Stimulated activated CD8-positive, alpha-beta memory T cell treated with anti-CD3 and anti-CD28 coated beads, Interleukin-4, amount 100 ng/mL, for 1 hour (primary cell): ENCODE data around the gene TRIM28.
A peak's percentile ranks its signal among the peaks of the same experiment; 100 is the strongest.
"Not testable (repeated sequence)": the region's sequence is repeated elsewhere in the genome, so short reads cannot be mapped to it uniquely, and the experiment has no call there.

Experiments
- DNase-seq, 2 donors: peaks; one replicate each; pipeline ENCODE4 v3.0.0-alpha.2; 2020; ENCODE audit warnings: low read depth in 2 of 2, low spot score in 1 of 2

The TRIM28 gene

GRCh38 chr19:58543826-58544590 is at the start of gene TRIM28:
Gene TRIM28 (plus strand): TSS chr19:58544064. CDS start chr19:58544758, 694 bp downstream.
- DNase-seq = peak; percentile 100

DNA sequence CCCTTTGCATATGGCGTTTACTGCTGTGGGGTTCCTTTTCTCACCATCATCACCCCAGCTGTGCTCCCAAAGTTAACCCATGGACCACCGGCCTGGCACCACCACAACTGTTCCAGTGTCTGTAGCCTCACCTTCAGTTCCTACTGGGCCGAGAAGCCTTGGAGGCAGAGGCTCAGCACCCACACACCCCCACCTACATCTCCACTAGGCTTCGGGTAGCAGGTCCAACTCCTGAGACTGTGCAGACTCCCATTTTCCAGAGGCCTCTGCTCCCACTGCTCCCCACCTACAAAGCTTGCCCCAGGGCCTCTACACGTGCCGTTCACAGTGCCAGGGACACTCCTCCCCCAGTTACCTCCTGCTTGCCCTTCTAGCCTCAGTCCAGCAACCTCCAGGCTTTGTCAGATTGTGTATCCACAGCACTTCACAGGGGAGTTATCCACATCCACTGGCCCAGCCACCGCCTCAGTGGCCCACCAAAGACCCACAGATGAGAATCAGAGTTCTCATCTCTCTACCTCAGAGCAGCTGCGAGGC is 46.2 kb upstream of the TRIM28 start:
- no peak for DNase-seq

GRCh38 chr19:58498316-58499020 is 45.4 kb upstream of the TRIM28 start:
- no peak for DNase-seq

- DNase-seq = peak; percentile 88 to 90
Measured at GRCh38 chr19:58499021-58499927, 44.6 kb upstream of the TRIM28 start.

DNA sequence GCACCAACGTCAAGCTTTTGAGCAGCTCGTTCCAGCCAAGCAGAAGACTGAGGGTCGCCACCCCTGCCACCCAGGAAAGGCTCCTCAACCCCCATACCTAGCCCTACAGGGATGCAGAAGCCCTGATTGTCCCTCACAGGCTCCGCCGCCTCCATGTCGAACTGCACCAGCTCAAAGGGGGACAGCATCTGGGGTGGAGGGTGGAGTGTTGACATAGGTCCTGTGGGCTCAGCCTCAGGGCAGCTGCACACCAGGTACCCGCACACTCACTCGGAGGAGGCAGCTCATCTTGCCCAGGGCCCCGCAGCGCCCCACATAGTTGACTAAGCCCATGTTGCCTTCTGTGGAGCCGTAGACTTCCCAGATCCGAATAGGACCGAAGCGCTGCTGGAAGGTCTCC is 43.6 kb upstream of the TRIM28 start:
- DNase-seq = no peak

- DNase-seq = not testable (repeated sequence)
Measured at GRCh38 chr19:58507602-58508223, 36.2 kb upstream of the TRIM28 start.

DNA sequence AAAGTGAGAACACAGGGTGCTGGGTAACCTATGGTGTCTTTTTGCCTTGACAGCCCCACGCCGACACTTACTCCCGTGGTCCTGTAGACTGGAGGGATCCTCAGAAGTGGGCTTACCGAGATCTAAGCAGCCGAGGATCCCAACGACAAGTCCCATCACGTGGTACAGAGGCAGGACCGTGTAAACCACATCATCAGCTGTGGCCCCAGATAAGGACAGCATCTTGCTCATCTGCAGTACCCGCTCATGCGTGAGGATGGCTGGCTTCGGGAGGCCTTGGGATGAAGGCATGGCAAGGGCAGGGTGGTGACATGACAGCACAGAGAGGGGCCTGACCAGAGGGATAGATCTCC is 34.2 kb upstream of the TRIM28 start:
- no peak for DNase-seq

DNA sequence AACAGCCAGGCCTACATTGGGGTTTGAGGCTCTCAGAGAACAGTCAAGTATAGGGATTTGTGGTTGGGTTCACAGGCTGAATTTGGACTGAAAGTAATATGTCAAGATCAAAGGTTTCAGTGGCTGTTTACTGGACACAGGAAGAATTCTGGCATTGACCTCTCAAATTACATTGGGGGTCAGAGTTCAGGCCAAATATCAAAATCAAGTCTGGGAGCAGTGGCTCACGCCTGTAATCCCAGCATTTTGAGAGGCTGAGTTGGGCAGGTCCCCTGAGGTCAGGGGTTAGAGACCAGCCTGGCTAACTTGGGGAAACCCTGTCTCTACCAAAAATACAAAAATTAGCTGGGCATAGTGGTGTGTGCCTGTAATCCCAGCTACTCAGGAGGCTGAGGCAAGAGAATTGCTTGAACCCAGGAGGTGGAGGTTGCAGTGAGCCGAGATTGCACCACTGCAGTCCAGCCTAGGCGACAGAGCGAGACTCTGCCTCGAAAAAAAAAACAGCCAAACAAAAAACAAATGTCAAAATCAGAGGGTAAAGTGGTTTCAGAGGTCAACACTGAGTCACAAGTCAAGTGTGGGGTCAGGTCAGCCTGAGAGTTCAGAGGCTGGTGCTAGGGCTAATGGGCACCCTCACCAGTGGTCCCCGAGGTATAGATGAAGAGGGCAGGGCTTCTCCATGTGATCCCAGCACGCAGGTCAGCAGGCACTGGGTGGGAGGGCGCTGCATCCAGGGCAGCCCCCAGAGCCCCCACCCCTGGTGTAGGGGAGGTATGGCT is 33.6 kb upstream of the TRIM28 start:
- no peak for DNase-seq

DNA sequence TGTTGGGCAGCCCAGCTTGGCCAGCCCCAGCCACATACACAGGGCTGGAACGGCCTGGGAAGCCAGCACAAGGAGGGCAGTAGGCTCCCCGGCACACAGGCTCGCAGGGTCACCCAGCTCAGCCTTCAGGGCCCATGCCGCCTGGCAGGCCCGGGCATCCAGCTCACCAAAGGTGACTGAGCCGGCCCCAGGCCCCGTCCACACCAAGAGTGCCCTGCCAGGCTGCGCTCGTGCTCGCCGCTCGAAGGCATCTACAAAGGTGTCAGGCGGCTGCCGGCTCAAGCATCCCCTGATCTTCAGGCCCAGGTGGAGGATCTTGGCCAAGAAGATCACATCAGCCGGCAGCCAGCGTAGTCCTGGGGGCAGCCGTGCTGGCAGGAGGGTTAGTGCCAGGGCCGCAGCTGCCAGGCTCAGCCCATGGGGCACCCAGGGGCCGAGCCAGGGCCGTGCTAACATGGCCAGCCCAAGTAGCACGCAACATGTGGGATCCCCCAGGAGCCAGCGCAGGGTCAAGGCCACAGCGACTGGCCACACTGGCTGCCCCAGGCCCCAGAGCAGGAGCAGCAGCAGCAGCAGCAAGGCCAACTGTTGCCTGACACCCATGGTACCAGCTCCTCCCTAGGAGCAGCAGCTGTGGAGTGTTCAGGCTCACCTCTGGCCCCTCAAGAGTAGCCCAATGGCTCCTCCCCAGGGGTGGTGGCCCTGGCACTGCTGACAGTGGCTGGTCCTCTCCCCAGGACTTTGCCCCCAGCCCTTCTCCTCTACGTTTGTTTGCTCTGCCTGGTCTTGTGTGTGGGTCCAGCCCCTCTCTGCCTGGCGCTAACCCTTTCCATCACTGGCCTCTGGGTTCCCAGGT is 32.3 kb upstream of the TRIM28 start, which contains the start of gene SLC27A5:
Gene SLC27A5 (minus strand): TSS at position 640 of the 856 bp plus-strand sequence. CDS start 37 bp downstream, at position 603.
- DNase-seq = no peak

DNA sequence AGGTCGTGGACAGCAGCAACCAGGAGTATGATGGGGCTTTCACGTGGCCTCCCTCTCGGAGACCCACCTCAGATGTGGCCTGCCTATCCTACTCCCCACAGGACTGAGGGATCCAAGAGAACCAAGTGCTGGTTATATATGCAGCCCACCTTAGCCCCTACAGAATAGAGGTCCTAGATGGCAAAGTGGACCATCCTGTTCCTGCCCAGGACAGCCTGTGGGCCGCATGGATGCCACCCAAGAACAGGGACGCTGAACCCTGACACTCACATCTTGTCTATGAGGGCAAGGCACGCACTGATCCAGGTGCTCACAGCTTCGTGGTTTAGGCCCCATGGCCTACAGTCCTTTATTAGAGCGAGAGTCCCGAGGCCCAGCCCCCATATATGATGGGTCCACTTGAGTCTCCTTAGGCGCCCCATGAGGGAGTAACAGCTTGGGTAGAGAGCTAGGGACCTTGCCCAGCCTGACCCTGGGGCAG is 30.6 kb upstream of the TRIM28 start:
- DNase-seq = no peak

GRCh38 chr19:58513694-58514563 is 29.9 kb upstream of the TRIM28 start:
- peak; percentile 85 to 87 for DNase-seq

GRCh38 chr19:58514564-58515022 is 29.3 kb upstream of the TRIM28 start:
- no peak for DNase-seq

- DNase-seq = no peak
Measured at GRCh38 chr19:58515259-58515658, 28.6 kb upstream of the TRIM28 start.

DNA sequence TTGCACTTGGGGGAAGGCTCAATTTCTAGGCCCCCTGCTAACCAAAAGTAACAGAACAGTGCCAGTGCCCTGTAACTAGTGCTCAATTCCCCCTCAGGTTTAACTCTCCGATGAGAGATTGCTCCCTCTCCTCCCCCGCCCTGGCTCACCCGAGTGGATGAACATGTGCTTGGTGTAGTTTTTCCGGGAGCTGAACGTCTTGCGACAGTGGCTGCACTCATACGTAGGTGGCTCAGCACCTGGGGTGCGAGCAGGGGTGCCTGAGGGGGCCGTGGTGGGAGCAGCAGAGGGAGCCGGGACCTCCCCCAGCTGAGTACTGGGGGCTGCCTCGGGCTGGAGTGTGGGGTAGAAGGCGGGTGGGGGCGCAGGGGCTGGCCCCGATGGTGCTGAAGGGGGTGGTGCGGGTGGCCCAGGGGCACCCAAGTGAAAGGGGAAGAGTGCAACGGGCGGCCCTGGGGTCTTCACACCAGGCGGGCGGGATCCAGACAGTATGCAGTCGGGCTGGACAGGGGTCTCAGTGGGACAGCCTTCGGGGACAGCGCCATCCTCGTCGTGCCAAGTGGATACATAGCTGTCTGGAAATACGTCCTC is 27.5 kb upstream of the TRIM28 start:
- DNase-seq = no peak

GRCh38 chr19:58516964-58517833 is 26.7 kb upstream of the TRIM28 start:
- DNase-seq = no peak

DNA sequence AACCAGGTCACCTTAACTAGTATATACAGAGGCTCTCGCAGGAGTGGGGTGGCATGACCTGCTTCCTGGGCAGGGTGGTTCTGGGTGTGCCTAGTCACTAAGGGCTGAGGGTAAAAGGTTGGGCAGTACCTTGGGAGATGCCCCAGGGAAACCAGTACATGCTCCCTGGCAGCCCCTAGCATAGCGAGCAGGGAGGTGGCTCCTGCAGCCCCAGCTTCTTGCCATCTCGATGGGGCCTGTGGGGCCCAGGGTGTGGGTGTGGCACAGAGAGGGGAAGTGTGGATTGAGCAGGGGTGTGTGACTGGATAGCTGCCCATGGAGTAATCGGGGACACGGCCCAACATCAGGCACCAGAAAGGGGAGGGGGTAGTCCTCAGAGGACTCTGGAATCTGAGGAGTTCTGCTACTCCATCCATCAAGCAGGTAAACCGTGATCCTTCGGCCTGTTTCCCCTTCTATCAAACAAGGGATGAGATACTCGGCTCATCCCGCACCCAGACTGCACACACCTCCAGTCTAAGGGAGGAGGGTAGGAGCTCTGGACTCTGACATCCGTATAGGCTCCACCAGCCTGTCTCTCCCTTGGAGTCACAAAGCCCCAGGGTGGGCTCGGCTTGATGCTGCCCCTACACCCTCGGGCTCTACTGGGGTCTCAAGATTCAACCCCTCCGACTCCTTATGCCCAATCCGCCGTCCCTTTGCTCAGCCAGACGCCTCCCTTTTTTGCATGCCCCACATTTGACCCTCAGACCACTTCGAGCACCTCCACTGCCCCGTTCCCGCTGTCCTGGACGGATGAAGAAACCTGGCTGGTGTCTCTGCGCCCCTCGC is 25.4 kb upstream of the TRIM28 start:
- no peak for DNase-seq
